ENCODE measurements around the gene SIPA1L3. TPM values are rescaled to one million over a fixed set of nuclear protein-coding genes. Genes with fewer than 3 reads are reported as not detected.

The SIPA1L3 gene
- total and polyA plus RNA-seq, 10 of the 15 experiments (the other 5 are each of a cell fraction or from before 2014, with no cell fraction given), result 0.24 to 66.2 (median 19.1) TPM

- BruUV-seq (replicated peaks), result no TSS peak
- in situ Hi-C loops (cut with MboI), result no loop called here
- FAIRE-seq, result no peak
- no peak for DNase-seq (ENCODE audit: low read depth, low spot score)
- Histone ChIP-seq H3K79me2 (ENCODE audit: control insufficient read depth, insufficient read depth, low read length) (peaks cover 77% of the 10 kb centered on the region), H4K20me1 (ENCODE audit: control insufficient read depth, insufficient read depth) (no peaks in the 10 kb centered on the region), H3K9me3 (replicated peaks; ENCODE audit: control insufficient read depth, insufficient read depth, low read length) (peaks cover 31% of the 10 kb centered on the region), H3K4me3 (no peak overlapping the region), H3K27ac (ENCODE audit: control insufficient read depth, insufficient read depth) (no peak overlapping the region), H3K9ac (ENCODE audit: control insufficient read depth, insufficient read depth, low read length) (no peak overlapping the region), H3K4me2 (ENCODE audit: control insufficient read depth, insufficient read depth) (no peak overlapping the region), H3K27me3 (replicated peaks in 1 of 2; ENCODE audit: control insufficient read depth in 2 of 2, insufficient read depth in 2 of 2, low read length in 1 of 2) (no peaks in the 10 kb centered on the region), H2AFZ (ENCODE audit: control insufficient read depth, low read depth, low read length) (no peak overlapping the region), H3K4me1 (ENCODE audit: control insufficient read depth, insufficient read depth, low read length) (peaks cover 18% of the 10 kb centered on the region), H3K36me3 (ENCODE audit: control insufficient read depth in 2 of 2, insufficient read depth in 2 of 2, low read length in 1 of 2) (peaks cover 4 to 25% of the 10 kb centered on the region in 2 experiments; a peak in 3 of 4 replicates)
- 97% methylated on average over 2 of the region's 2 CpGs for WGBS (ENCODE audit: insufficient coverage, insufficient replicate concordance, low lambda C conversion rate, missing lambda C conversion rate)
- ChIA-PET POLR2A (interaction anchor here (0.6 kb wide), 1 partner anchor 26 kb away, joined by 6 read pairs; no protein-coding TSS in a partner anchor), CTCF (no interaction called here), RAD21 (ENCODE audit: unreplicated experiment) (interaction anchor here (1.2 kb wide), 1 partner anchor 18 kb away, joined by 3 read pairs; no protein-coding TSS in a partner anchor), SMC1A (ENCODE audit: uncharacterized antibody, unreplicated experiment) (no interaction called here)
- TF ChIP-seq POU2F2 (IDR thresholded peaks at IDR 0.05; ENCODE audit: borderline replicate concordance, low read depth, low read length) (no peak), KDM1A (IDR thresholded peaks at IDR 0.05; ENCODE audit: borderline replicate concordance) (no peak), NR2F1 (conservative IDR thresholded peaks at IDR 0.05) (no peak), RELB (IDR thresholded peaks at IDR 0.05; ENCODE audit: low read depth) (no peak), ATF3 (IDR thresholded peaks at IDR 0.05; ENCODE audit: borderline replicate concordance, extremely low read depth, low read depth, low read length) (no peak), ZBTB11 (CRISPR knock-in tag; IDR thresholded peaks at IDR 0.05) (no peak), ESRRA (IDR thresholded peaks at IDR 0.05; ENCODE audit: low read length) (no peak)
- ATAC-seq, result no peak
- intact Hi-C loops (cut with micrococcal nuclease; ENCODE audit: unreplicated experiment), result no loop called here
Observed at GRCh38 chr19:37936166-37936565, 29.2 kb downstream of the SIPA1L3 start.

Measured in GM12878 (cell line).